ENCODE data around the gene KIT.
A peak's percentile ranks its signal among the peaks of the same experiment; 100 is the strongest.

Gene KIT

GRCh38 chr4:54678826-54679225, 21.1 kb downstream of the KIT start:
- TF ChIP-seq CTCF (IDR thresholded peaks at IDR 0.05; ENCODE audit: low read depth, low read length), result no peak
- H3K27ac ChIP-seq, result no peak overlapping the region
- DNase-seq, result no peak

GRCh38 chr4:54679813-54680212, 22.1 kb downstream of the KIT start:
- TF ChIP-seq CTCF (IDR thresholded peaks at IDR 0.05; ENCODE audit: low read depth, low read length), result no peak

More at GRCh38 chr4:54678826-54679225, 21.1 kb downstream of the KIT start:
- no peaks in the 10 kb centered on the region for H3K36me3 ChIP-seq
- H3K9me3 ChIP-seq (ENCODE audit: severe bottlenecking), result no peaks in the 10 kb centered on the region
- peaks cover 13% of the 10 kb centered on the region for H3K27me3 ChIP-seq (ENCODE audit: insufficient read depth, low read depth, severe bottlenecking)
- no peak overlapping the region for H3K4me3 ChIP-seq (ENCODE audit: low read depth, low read length)

GRCh38 chr4:54683616-54684346, 26.0 kb downstream of the KIT start:
- no peak overlapping the region for H3K4me3 ChIP-seq (ENCODE audit: low read depth, low read length)
- no peak overlapping the region for H3K27ac ChIP-seq
- peak; percentile 40 for TF ChIP-seq CTCF (IDR thresholded peaks at IDR 0.05; ENCODE audit: low read depth, low read length)
- H3K9me3 ChIP-seq (ENCODE audit: severe bottlenecking), result no peaks in the 10 kb centered on the region
- no peaks in the 10 kb centered on the region for H3K36me3 ChIP-seq
- peak; percentile 23 for DNase-seq
- H3K27me3 ChIP-seq (ENCODE audit: insufficient read depth, low read depth, severe bottlenecking), result no peaks in the 10 kb centered on the region

More at GRCh38 chr4:54679813-54680212, 22.1 kb downstream of the KIT start:
- DNase-seq, result no peak
- peaks cover 10% of the 10 kb centered on the region for H3K27me3 ChIP-seq (ENCODE audit: insufficient read depth, low read depth, severe bottlenecking)
- no peaks in the 10 kb centered on the region for H3K36me3 ChIP-seq
- H3K4me3 ChIP-seq (ENCODE audit: low read depth, low read length), result no peak overlapping the region
- H3K27ac ChIP-seq, result no peak overlapping the region
- no peaks in the 10 kb centered on the region for H3K9me3 ChIP-seq (ENCODE audit: severe bottlenecking)

GRCh38 chr4:54685810-54686209, 28.1 kb downstream of the KIT start:
- no peak overlapping the region for H3K4me3 ChIP-seq (ENCODE audit: low read depth, low read length)
- no peak for DNase-seq
- H3K36me3 ChIP-seq, result no peaks in the 10 kb centered on the region
- no peaks in the 10 kb centered on the region for H3K9me3 ChIP-seq (ENCODE audit: severe bottlenecking)
- H3K27ac ChIP-seq, result no peak overlapping the region
- H3K27me3 ChIP-seq (ENCODE audit: insufficient read depth, low read depth, severe bottlenecking), result no peaks in the 10 kb centered on the region
- TF ChIP-seq CTCF (IDR thresholded peaks at IDR 0.05; ENCODE audit: low read depth, low read length), result no peak

GRCh38 chr4:54687887-54688841, 30.4 kb downstream of the KIT start:
- no peak for DNase-seq
- H3K4me3 ChIP-seq (ENCODE audit: low read depth, low read length), result no peak overlapping the region
- H3K36me3 ChIP-seq, result no peaks in the 10 kb centered on the region
- H3K9me3 ChIP-seq (ENCODE audit: severe bottlenecking), result no peaks in the 10 kb centered on the region
- no peak overlapping the region for H3K27ac ChIP-seq
- H3K27me3 ChIP-seq (ENCODE audit: insufficient read depth, low read depth, severe bottlenecking), result no peaks in the 10 kb centered on the region
- no peak for TF ChIP-seq CTCF (IDR thresholded peaks at IDR 0.05; ENCODE audit: low read depth, low read length)

All from WERI-Rb-1 (cell line).